ENCODE measurements around the gene PPP2R5A. TPM values are rescaled to one million over a fixed set of nuclear protein-coding genes. Genes with fewer than 3 reads are reported as not detected.
"Not testable (repeated sequence)": the region's sequence is repeated elsewhere in the genome, so short reads cannot be mapped to it uniquely, and the experiment has no call there.

The PPP2R5A gene
- total RNA-seq, 1 donor from 2014 or later = 20.6 TPM

DNA sequence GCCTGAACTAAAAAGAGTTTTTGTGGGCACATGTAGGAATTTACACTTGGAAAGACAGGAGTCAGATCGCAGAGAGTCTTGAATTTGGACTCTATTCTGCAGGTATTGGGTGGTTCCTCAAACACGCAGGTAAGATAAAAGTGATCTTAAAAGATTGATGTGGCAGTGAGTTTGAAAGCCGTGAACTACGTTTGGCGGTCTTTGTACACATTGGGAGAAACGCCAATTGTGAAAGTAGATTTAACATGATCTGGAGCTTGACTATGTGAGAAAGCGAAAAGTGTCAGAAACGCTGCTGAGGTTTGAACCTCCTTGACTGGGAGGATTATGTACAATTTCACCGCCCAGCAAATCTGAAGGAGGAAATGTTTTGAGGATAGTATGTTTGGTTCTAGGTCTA is 1.5 kb upstream of the PPP2R5A start:
- Mint-ChIP-seq H3K9me3 (no peaks in the 10 kb centered on the region), H3K4me1 (ENCODE audit: unreplicated experiment) (peaks cover 11% of the 10 kb centered on the region), H3K36me3 (no peaks in the 10 kb centered on the region), H3K27me3 (peaks cover 3% of the 10 kb centered on the region), H3K27ac (peak overlapping the region; percentile 100), H3K4me3 (peak overlapping the region; percentile 99)
- no peak for DNase-seq (ENCODE audit: extremely low spot score, unreplicated experiment)
- TF ChIP-seq, protein P1, sequence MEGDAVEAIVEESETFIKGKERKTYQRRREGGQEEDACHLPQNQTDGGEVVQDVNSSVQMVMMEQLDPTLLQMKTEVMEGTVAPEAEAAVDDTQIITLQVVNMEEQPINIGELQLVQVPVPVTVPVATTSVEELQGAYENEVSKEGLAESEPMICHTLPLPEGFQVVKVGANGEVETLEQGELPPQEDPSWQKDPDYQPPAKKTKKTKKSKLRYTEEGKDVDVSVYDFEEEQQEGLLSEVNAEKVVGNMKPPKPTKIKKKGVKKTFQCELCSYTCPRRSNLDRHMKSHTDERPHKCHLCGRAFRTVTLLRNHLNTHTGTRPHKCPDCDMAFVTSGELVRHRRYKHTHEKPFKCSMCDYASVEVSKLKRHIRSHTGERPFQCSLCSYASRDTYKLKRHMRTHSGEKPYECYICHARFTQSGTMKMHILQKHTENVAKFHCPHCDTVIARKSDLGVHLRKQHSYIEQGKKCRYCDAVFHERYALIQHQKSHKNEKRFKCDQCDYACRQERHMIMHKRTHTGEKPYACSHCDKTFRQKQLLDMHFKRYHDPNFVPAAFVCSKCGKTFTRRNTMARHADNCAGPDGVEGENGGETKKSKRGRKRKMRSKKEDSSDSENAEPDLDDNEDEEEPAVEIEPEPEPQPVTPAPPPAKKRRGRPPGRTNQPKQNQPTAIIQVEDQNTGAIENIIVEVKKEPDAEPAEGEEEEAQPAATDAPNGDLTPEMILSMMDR (conservative IDR thresholded peaks at IDR 0.05) = no peak

DNA sequence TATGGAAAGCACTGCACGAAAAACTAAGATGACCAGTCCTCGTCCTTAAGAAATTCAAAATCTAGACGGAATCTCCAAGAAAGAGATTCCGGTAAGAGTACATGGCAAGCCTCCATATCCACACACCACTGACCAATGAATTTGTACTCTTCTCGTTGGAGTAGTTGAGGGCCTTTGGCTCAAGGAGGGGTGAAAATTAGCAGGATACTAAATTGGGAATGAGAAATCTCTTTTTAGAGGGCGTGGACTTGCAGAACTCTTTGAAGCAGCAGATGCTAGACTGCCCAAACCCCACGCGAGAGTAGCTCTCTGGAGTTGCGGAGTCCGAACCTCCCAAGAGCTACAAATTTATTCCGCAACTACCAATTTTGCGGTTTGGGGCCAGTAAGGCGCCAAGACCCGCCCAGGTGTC is 872 bp upstream of the PPP2R5A start:
- H3K36me3 Mint-ChIP-seq = no peaks in the 10 kb centered on the region
- TF ChIP-seq, protein P1 (conservative IDR thresholded peaks at IDR 0.05) = no peak
- no peak for DNase-seq (ENCODE audit: extremely low spot score, unreplicated experiment)
- peaks cover 3% of the 10 kb centered on the region for H3K27me3 Mint-ChIP-seq
- H3K4me1 Mint-ChIP-seq (ENCODE audit: unreplicated experiment) = peaks cover 11% of the 10 kb centered on the region
- no peaks in the 10 kb centered on the region for H3K9me3 Mint-ChIP-seq
- peak overlapping the region; percentile 99 for H3K4me3 Mint-ChIP-seq
- peak overlapping the region; percentile 100 for H3K27ac Mint-ChIP-seq

DNA sequence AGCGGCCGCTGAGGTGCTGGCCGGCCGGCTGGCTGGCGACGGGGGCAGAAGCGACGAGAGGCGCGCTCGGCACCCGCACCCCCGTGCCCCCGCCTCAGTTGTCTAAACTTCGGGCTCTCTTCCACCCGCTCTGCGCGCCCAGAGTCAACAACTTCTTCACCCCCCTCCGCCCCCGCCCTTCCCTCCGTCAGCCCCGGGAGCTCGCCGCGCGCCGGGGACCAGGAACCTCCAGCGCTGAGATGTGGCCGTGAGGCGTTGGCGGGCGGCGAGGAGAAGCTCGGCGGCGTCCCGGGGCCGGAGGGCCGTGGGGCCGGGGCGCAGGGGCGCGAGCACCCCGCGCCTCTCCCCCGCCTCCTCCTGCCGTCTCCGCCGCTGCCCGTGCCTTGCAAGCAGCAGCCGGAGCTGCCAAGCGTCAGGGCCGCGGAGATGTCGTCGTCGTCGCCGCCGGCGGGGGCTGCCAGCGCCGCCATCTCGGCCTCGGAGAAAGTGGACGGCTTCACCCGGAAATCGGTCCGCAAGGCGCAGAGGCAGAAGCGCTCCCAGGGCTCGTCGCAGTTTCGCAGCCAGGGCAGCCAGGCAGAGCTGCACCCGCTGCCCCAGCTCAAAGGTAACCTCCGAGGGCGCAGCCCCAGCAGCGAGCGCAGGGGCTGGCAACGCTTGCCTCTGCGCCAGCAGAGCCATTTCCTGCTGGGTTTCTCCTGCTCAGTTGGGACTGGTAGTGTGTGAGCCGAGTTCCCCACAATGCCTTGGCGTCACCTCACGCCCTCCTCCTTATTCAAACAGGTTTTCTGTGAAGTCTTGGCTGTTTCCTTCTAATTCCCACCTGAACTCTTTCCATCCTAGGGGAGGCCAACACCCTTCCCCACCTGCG is 710 bp downstream of the PPP2R5A start:
- Mint-ChIP-seq H3K36me3 (no peaks in the 10 kb centered on the region), H3K27me3 (peaks cover 3% of the 10 kb centered on the region), H3K4me3 (peak overlapping the region; percentile 97), H3K27ac (peak overlapping the region; percentile 94), H3K4me1 (ENCODE audit: unreplicated experiment) (peaks cover 16% of the 10 kb centered on the region), H3K9me3 (no peaks in the 10 kb centered on the region)
- TF ChIP-seq, protein P1 (conservative IDR thresholded peaks at IDR 0.05) = no peak
- DNase-seq (ENCODE audit: extremely low spot score, unreplicated experiment) = peak; percentile 74

DNA sequence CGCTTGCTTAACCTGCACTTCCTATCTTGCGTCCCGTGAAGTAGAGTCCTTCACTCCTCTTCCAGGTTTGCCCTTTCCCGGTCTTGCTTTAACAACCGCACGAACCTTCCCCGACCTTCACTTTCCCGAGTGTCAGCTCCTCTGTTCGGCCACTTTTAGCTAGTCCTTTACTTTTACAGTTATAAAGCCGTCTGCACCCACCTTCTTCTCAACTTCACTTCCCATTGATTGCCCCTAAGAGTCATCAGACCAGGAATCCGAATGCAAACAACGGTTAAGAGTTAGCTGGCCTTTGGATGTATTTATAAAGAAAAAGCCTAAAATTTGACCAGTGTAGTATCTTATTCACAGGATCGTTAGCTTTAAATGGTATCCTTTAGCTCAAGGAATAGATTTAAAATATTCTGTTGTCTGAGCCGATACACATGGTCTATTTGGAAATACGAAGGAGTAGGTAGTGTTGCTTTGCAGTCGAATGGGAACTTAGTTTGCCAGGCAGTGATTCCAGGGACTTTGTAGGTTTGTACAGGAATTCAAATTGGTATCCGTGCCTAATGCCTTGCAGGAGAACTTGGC is 1.4 kb downstream of the PPP2R5A start:
- peak overlapping the region; percentile 97 for H3K4me3 Mint-ChIP-seq
- TF ChIP-seq, protein P1 (conservative IDR thresholded peaks at IDR 0.05) = no peak

DNA sequence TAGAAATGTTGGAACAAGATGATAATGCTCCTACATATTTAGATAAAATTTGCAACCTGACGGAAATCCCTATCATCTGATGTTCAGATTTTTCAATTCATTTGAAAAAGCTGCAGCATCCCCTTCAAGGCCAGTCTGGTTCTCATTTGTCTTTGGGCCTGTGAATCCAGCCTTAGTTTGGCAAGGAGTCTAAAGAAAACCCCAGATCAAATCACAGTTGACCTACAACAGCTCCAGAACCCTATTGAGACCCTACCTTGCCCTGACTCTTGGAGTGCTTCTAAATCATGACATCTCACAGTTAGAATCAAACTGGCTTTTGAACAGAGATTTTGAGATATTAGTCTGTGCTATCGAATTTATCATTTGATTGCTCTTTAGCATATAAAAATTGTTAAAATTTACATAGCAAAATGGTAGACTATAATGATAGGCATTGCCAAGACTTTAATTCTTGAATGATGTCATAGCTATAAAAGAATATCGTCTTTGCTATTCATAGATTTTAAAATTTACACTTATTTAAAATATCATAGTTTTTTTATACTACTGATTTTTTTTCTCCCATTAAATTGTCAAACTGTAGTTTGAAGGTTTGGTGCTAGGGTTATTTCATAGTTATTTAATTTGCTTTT is 2.2 kb downstream of the PPP2R5A start:
- Mint-ChIP-seq H3K9me3 (no peaks in the 10 kb centered on the region), H3K27me3 (peaks cover 3% of the 10 kb centered on the region), H3K27ac (peak overlapping the region; percentile 94), H3K4me1 (ENCODE audit: unreplicated experiment) (peaks cover 26% of the 10 kb centered on the region), H3K36me3 (no peaks in the 10 kb centered on the region), H3K4me3 (peak overlapping the region; percentile 97)
- TF ChIP-seq, protein P1 (conservative IDR thresholded peaks at IDR 0.05) = no peak
- no peak for DNase-seq (ENCODE audit: extremely low spot score, unreplicated experiment)

More for the DNA sequence above, 1.4 kb downstream of the PPP2R5A start:
- H3K27ac Mint-ChIP-seq = peak overlapping the region; percentile 94
- peaks cover 3% of the 10 kb centered on the region for H3K27me3 Mint-ChIP-seq
- peaks cover 21% of the 10 kb centered on the region for H3K4me1 Mint-ChIP-seq (ENCODE audit: unreplicated experiment)
- DNase-seq (ENCODE audit: extremely low spot score, unreplicated experiment) = no peak
- no peaks in the 10 kb centered on the region for H3K9me3 Mint-ChIP-seq
- H3K36me3 Mint-ChIP-seq = no peaks in the 10 kb centered on the region

DNA sequence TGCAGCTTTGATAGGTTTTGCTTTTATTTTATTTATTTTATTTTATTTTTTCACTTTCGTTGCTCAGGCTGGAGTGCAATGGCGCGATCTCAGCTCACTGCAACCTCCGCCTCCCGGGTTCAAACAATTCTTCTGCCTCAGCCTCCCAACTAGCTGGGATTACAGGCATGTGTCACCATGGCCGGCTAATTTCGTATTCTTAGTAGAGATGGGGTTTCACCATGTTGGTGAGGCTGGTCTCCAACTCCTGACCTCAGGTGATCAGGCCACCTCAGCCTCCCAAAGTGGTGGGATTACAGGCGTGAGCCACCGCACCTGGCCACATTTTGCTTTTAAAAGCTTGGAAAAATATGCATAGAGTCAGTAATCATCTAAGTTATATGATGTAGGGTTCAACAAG is 2.8 kb downstream of the PPP2R5A start:
- not testable (repeated sequence) for H3K9me3 Mint-ChIP-seq; H3K27ac Mint-ChIP-seq; DNase-seq (ENCODE audit: extremely low spot score, unreplicated experiment); H3K27me3 Mint-ChIP-seq; H3K36me3 Mint-ChIP-seq
- Mint-ChIP-seq H3K4me1 (ENCODE audit: unreplicated experiment) (peaks cover 31% of the 10 kb centered on the region), H3K4me3 (peak overlapping the region; percentile 75)
